SKM-1 (cell line): Measurements from ENCODE around the gene ITGA5.
"Not testable (repeated sequence)": the region's sequence is repeated elsewhere in the genome, so short reads cannot be mapped to it uniquely, and the experiment has no call there.

Experiments
- DNase-seq: peaks from one replicate; lab custom pipeline; 2025; ENCODE audit not compliant: unreplicated experiment; lab: John Stamatoyannopoulos, UW

Gene ITGA5

GRCh38 chr12:54356228-54356627, 62.8 kb downstream of the ITGA5 start:
- DNase-seq, result no peak

- no peak for DNase-seq
Observed at GRCh38 chr12:54355104-54355815, 63.8 kb downstream of the ITGA5 start.

GRCh38 chr12:54354271-54354670, 64.8 kb downstream of the ITGA5 start:
- DNase-seq, result not testable (repeated sequence)

GRCh38 chr12:54352891-54353874, 65.9 kb downstream of the ITGA5 start:
- DNase-seq, result no peak

- DNase-seq, result no peak
Observed at GRCh38 chr12:54352022-54352531, 67.0 kb downstream of the ITGA5 start.

- DNase-seq, result no peak
Observed at GRCh38 chr12:54351341-54351740, 67.7 kb downstream of the ITGA5 start.

GRCh38 chr12:54350743-54351142, 68.3 kb downstream of the ITGA5 start:
- DNase-seq, result no peak

- DNase-seq, result no peak
Observed at GRCh38 chr12:54349679-54350078, 69.4 kb downstream of the ITGA5 start.

- DNase-seq, result no peak
Observed at GRCh38 chr12:54349036-54349435, 70.0 kb downstream of the ITGA5 start.
